HG02759 (cell line): Measurements from ENCODE around the gene CACHD1.

Source experiments
- ATAC-seq: cut with Tn5 transposase; IDR thresholded peaks from one replicate; pipeline ENCODE4 v1.9.1; 2021; ENCODE audit warnings: mild to moderate bottlenecking, moderate library complexity; ENCODE audit not compliant: unreplicated experiment

The CACHD1 gene

DNA sequence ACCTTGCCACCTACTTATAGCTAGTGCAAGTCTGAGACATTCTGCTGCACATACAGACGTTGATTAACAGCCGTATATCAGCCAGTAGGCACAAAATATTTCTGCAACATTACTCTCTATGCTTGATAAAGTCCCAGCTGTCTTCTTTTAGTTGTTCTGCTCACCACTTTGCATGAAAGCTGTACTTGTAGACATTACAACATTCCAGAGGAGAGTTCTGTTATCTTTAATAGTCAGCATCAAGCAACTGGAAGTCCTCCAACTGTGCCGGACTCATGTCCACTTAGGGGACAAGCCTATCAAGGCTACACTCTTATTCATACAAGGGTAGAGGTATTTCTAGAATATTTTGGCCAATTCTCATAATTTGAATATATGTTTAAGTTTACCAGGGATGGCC is 50.0 kb downstream of the CACHD1 start:
- ATAC-seq, result no peak

DNA sequence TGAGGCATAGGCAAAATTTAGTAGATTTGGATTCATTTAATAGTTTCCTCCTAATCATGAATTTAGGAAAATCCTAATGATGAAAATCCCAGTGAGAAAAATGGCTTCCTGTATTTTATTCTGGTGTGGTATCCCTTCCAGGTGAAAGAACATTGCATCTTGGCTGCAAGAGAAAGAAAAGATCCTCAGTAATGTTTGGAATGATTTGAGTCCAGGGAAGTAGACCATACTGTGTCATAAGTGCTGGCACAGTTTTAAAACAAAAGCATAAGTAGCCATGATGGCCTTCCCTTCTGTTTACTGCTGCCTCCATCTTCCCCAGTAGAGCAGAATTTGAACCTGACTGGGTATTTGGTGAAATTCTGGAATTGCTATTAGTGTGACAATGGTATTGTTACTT is 52.8 kb downstream of the CACHD1 start:
- no peak for ATAC-seq

DNA sequence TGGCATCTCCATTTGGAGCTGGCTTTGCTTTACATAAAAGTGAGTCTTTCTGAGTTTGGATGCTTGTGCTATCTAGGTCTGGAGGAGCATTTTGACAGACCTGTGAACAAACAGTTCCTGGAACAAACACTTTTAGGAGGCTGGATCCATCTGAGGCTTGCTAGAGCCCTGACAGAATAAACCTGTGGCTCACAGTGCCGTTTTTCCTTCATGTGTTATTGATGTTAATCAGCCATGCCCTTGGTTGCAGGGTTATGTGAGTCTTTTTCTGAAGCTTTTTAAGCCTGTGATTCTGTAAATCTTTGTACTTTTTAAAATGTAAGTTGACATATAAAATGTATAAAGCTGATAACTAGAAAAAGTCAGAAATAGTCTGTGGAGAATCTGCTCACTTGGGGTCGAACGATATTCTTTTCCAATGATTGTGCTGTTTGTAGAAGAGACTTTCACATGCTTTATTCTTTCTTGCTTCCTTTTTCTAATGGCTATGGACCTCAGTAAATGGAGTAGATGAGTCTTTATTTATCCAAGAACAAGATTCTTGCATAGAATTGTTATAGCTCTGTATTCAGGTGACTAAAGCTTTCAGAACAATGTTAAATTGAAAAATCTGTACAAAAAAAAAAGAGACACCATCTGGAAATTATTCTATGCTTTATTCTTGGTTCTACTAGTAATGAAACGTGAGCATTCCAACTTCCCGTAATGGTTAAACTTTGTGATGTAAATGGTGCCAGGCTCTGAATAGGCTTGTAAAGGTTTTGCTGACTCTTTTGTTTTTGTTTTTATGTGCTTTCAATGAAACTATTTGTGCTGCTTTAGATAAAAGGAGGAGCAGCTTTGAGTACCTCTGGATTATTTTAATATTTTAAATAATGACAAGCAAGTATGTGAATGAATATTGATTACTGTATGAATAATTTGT is 53.7 kb downstream of the CACHD1 start:
- ATAC-seq, result no peak

DNA sequence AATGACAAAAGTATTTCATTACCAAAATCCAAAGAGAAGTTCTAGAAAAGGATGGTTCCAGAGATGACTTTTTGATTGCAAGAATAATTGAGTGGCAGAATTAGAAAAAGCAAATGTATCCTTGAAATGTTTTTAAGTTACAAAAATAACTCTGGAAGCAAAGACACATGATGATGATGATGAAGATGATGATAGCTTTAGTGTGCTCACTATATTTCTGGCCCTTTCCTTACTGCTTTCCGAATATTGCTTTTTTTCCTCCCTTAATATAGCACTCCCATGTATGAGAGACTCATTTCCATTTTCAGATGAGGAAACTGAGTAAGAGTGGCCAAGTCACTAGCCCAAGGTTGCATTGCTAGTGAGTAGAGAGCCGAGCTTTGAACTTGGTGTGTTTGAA is 54.7 kb downstream of the CACHD1 start:
- ATAC-seq, result no peak

DNA sequence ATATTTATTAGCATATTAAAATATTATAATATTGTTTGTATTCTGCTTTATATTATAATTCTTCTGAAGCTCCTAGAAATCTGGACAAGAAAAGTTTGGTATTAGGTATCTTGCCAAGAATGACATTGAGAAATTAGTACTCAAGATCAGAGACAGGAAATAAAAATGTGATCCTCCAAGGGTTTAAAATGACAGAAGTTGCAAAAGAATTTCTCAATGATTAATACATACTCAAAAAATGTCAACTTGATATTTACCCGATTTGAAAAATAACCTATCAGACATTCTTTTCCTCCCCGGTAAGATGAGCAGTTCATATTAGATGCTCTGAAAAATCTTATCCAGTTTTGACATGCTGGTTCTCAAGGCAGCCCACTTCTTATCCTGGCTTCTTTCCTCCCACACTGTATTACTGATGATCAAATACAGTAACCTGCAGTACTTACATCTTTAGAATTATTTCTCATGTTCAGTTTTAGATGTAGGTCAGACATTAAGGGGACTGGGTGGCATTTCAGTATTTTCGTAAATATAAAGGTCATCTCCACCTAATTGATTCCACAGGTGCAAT is 55.3 kb downstream of the CACHD1 start:
- no peak for ATAC-seq

DNA sequence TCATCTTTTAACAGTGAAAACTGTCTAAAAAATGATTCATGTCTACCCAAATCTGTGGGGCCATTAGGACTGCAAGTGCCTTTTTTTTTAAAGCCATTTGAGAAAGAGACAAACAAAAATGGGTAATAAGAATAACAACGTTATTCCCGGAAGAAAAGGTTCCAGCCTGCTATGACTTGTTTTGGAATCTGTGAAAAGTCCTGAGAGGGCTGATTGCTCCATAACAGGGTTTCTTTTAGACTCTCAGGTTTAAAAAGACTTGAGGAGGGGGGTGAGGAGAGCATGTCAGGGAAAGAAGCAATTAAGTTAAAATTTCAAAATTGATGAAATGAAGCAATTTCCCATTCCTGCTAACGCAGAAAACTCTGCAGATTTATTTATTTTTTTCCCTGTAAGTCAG is 56.4 kb downstream of the CACHD1 start:
- no peak for ATAC-seq

DNA sequence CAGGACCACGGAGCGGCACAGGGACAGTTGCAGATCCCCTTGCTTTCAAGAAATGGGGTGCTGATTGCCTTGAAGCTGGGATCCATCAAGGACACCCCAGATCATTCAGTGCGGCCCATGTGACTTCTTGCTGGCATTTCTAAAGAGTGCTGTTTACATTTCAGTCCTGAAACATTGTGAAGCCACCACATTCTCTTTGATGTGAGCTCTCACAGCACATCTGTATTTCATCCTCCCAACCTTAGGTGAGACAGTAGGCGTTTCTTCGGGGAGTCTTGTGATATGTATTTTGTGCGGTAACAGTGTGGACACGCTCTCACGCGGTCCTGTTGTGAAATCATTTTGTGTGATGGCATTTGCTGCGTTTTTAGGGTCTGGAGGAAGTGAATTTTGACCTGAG is 57.2 kb downstream of the CACHD1 start:
- no peak for ATAC-seq

DNA sequence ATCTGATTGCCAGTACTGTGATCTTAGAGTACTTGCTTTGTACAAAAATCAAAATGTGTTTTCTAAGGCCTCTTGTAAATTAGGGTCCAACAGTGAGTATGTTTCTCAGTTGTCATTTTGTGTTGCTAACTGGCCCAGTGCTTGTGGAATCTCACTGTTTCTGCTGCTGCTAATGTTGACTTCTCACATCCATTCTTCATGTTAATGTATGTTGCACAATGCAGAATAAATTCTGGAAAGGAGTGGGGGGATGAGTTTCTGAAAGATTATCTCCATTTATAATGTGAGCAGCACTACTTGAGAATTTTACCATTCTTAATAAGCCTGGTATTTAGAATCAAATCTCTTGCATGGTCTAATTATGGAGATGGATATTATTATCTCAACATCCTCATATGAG is 57.9 kb downstream of the CACHD1 start:
- no peak for ATAC-seq

DNA sequence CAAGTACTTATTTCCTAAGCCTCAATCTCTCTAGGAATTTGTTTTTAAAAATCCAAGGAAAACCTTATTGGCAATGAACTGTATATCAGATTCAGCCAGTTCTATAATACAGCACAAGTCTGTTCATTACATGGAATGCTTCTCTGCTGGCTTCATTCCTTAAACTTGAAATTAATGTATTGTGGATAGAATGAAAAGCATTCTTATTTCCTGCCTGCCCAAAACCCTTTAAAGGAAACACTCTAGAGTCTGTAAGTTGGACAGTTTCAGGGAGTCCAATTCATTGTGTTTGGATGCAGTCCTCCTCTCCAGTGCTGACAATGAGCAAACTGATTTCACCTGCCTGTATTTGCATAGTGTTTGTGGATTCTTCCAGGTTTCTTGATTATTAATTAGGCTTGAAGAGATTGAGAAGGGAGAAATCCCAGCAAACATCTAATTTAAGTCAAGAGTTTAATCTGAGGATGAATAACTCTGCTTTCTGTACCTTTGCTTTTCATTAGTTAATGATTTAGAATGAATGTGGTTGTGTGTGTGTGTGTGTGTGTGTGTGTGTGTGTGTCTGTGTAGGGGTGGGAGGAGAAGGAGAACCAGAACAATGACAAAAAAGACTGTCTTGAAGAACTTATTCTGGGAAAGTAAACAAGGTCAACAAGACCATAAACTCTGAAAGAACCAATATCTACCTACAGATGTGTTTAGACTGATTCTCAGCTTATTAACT is 61.2 kb downstream of the CACHD1 start:
- no peak for ATAC-seq

DNA sequence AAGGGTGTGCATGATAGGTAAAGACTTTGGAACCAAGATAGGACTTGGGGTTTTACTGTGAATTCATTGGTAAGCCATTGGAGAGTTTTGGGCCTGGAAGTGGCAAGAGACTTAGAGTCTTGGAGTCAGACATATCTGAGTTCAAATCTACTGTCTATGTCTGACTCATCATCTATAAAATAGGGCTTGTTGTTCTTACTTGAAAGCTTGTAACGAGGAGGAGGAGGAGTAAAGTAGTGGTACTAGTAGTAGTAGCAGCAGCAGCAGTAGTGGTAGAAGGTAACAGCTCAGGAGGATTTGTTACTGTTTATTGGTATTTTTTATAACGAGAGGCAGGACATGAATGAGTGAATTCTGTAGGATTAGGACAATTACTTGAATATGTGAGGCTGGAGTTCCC is 62.7 kb downstream of the CACHD1 start:
- ATAC-seq, result no peak

DNA sequence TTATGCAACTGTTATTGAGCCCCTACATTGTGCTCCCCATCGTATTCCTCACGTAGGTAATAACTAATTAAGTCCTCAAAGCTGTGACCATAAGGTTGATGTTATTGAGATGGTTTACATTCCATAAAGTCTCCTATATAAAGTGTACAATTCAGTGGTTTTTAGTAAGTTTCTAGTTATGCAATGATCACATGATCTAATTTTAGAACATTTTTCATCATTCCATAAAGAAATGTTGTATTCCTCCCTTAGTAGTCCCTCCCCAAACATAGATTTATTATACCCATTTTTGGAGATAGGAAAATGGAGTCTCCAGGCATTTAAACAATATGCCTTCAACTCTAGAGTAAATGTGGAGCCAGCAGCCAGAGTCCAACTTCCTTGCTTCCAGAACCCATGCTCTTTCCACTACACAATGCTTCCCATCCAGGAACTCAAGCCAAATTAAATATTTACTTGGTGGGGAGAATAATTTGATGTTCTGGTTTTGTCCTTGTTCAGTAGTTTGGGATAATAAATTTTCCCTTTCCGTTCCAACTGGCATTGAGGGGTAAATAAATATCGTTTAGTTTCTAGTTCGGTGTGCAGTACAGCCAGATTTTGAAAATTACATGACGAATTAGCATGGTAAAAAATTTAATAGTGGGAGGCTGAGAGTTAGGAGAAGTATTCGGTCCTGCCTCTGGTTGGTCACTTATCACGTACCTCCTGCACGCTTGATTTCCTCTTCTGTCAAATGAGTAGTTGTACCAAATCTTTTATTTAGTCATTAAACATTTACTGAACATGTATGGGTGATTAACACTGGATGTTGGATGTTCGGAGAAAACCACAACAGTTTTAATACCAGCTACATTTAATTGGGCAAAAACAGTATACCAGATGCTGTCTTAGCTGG is 66.3 kb downstream of the CACHD1 start:
- ATAC-seq, result no peak

DNA sequence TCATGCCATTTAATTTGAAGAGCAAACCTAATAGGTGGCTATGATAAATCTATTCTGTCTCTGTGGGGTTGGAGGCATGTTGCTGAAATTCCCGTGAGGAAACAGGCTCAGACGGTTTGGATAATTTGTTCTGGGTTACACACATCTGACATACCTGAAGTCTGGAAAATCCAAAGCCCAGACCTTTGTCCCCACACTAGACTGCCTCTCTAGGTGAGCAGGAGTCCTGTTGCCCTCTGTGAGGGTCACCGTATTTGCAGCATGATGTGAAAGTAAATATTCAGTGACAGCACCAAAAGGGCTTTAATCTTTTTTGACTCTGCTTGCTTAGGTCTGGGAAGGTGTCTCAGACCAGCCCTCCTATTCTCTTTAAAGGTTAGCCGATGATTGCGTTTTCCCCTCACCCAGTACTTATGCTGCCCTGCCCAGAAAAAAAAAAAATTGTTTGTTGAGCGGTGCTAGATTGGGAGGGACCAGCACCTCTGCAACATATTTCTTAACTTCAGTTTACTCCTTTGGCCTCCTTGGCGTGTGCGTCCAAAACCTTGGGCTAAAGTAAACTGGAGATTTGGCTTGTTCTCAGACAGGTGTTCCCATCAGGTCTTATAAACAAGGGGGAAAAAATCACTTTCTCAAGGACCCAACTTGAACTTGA is 67.0 kb downstream of the CACHD1 start:
- no peak for ATAC-seq

DNA sequence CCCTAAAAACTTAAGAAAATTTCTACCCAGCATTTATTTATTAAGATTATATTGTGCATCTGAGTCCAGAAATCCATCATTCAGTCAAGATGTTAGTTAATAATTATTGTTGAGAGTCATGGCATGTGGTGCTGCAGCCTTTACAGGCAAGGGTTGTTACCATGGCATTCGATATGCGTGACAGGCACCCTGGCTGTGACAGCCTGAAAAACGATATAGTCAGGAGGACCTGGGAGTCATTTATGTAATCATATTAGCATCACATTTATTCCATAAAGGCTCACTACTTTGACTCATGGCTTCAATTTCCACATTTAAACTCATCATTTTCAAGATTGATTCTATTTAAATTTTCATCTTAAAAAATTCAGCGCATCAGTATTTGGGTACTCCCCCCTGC is 68.0 kb downstream of the CACHD1 start:
- ATAC-seq, result no peak

DNA sequence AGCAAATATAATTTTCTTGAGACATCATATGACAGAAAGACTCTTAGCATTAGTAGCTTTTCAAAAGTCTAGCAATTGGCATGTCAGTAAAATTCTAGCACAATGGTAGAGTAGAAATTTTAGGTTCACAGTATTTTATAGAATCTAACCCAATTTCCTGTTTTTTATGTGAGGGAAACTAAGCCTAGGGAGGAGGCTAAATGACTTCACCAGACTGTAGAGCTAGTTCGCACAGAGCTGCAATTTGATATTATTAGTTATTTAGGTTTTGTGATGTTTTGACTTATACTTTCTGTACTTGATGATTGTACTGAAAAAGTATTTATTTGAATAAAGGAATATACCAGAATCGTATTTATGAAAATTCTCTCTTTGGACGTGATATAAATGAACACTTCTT is 68.5 kb downstream of the CACHD1 start:
- no peak for ATAC-seq

DNA sequence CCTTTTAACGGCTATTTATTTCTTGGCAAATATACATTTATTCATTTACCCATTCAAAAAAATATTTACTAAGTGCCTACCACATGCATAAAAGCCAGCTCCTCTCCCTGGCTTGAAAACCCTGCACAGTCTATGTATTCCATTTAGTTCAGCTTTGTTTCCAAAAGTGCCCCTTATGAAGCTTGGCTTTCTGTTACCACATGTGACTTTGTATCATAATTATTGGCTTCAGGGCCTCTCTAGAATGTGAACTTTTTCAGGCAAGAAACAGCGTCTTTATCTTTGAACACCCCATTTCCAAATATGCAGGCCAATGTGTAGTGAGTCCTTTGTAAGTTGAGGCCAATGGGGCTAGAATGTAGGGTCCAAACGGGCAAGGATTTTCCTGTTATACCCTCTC is 69.4 kb downstream of the CACHD1 start:
- no peak for ATAC-seq

DNA sequence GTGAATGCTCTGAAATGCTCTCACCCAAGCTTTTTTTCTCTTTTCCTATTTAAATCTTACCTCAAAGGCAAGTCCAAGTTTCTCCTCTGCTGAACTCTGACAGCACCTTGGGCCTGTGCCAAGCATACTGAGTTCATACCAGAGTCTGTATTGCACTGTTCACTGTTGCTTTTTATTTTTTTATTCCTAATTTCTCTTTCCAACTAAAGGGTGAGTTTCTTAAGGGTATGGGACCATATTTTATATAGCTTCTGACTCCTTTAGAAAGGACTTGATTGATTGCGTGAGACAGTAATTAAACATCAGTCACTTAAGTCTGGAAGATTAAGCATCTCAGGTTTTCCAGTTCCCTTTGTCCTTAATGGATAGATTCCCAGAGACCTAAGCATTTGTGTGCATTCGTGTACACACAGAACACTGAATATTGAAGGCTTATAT is 69.9 kb downstream of the CACHD1 start:
- no peak for ATAC-seq

DNA sequence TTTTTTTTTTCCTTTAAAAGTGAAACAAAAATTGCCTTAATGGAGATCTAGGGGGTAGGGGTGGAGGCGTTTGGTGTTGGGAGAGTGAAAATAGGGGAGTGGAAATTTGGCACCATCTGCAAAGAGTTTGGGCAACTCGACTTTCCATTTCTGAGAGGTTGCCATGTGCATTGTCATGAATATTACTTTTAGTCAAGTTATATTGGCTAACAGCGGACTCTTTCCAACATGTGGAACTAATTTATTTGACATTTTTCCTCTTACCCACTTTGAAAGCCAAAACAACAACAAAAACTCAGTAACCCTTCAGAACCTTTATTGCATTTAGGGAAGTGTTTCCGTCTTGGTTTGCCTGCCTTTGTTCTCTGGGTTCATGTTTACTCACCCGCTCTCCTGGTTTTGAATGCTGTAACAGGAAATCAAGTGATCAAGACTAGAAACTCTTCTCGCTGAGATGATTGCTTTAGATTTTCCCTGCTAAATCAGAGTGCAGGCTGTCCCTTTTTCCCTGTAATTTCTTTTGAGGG is 70.4 kb downstream of the CACHD1 start:
- ATAC-seq, result no peak

DNA sequence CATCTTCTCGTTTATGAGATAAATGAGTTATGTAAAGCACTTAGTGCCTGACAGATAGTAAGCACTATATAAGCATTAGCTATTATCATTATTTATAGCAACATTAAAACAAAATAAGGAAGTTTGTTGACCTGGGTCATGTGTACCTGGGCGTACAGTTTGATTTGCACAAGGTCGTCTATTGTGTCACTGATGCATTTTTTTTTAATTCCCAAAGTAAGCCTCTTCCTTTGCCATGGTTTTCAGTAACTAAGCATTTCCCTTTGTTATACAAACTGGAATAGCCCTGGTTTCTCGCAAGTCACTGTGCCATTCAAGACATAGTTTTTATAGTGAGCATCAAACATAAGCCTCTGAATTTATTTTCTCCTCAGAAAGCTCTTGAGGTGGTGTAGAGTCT is 72.2 kb downstream of the CACHD1 start:
- ATAC-seq, result no peak

DNA sequence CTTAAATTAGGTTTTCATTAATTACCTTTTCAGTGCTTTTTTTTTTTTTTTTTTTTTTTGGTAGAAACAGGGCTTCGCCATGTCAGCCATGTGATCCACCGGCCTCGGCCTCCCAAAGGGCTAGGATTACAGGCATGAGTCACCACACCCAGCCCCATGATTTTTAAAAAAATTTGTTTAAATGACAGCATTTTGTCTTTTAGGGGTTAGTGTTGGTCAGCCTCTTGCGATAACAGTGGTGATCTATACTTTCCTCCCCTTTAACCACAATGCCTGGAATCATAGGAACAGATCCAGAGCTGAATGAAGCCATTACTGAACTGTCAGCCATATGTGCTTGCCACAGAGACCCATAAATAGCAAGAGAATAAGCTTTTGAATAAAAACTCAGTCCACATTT is 73.9 kb downstream of the CACHD1 start:
- ATAC-seq, result no peak
